Thyroid gland (tissue), 4 donors: ENCODE data around the gene CASP6.

Source experiments
- POLR2A ChIP-seq, 2 donors: fragments of 450-650 bp; IDR thresholded peaks; one replicate each; pipeline ENCODE4 v1.6.1; 2017; ENCODE audit warnings: antibody characterized with exemption in 2 of 2, mild to moderate bottlenecking in 2 of 2, moderate library complexity in 1 of 2
- TF ChIP-seq, protein P1 (sequence below), 6 experiments: fragments of 200-600 bp in 3 of 6; fragments of 450-650 bp in 3 of 6; sonication (generic) in 3 of 6; IDR thresholded peaks; one replicate each; pipeline ENCODE4 v1.5.1; 2016 to 2019; ENCODE audit warnings: antibody characterized with exemption in 6 of 6, mild to moderate bottlenecking in 2 of 6, inconsistent platforms in 1 of 6, moderate library complexity in 1 of 6

DNA sequence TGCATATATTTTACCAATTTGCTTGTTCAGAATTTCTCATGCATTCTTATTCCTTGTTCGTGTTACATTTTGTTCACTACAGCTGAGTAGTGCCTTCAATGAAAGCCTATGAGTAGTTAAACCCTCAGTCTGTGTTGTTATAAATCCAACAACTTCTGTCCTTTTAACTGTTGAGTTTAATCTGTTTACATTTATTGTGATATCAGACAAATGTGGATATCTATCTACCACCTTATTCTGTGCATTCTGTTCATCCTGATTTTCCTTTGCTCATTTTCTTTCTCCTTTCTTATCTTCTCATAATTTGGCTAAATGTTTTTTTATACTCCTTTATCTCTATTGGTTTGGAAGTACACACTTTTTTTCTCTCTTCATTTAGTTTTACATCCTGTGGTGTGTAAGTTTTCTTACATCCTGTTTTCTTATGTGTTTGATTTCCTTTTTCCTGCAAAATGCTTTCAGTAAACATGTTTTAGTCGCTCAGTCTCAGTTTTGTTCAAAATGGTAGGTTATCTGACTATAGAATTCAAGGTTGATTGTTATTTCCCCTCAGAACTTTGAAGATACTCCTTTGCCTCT lies 54.2 kb downstream of the CASP6 start:
- TF ChIP-seq, protein P1, sequence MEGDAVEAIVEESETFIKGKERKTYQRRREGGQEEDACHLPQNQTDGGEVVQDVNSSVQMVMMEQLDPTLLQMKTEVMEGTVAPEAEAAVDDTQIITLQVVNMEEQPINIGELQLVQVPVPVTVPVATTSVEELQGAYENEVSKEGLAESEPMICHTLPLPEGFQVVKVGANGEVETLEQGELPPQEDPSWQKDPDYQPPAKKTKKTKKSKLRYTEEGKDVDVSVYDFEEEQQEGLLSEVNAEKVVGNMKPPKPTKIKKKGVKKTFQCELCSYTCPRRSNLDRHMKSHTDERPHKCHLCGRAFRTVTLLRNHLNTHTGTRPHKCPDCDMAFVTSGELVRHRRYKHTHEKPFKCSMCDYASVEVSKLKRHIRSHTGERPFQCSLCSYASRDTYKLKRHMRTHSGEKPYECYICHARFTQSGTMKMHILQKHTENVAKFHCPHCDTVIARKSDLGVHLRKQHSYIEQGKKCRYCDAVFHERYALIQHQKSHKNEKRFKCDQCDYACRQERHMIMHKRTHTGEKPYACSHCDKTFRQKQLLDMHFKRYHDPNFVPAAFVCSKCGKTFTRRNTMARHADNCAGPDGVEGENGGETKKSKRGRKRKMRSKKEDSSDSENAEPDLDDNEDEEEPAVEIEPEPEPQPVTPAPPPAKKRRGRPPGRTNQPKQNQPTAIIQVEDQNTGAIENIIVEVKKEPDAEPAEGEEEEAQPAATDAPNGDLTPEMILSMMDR (IDR thresholded peaks at IDR 0.05), result no peak
- no peak for TF ChIP-seq POLR2A (IDR thresholded peaks at IDR 0.05)
